GM15510 (cell line): Measurements from ENCODE around the gene ARL13A.

Source experiments
- POLR2A ChIP-seq: IDR thresholded peaks from 3 replicates; pipeline ENCODE4 v1.6.1; 2011; ENCODE audit warnings: borderline replicate concordance; ENCODE audit not compliant: insufficient read length; ENCODE audit errors: extremely low read depth

Gene ARL13A

GRCh38 chrX:100979881-100980607 lies 10.5 kb downstream of the ARL13A start:
- TF ChIP-seq POLR2A = no peak

DNA sequence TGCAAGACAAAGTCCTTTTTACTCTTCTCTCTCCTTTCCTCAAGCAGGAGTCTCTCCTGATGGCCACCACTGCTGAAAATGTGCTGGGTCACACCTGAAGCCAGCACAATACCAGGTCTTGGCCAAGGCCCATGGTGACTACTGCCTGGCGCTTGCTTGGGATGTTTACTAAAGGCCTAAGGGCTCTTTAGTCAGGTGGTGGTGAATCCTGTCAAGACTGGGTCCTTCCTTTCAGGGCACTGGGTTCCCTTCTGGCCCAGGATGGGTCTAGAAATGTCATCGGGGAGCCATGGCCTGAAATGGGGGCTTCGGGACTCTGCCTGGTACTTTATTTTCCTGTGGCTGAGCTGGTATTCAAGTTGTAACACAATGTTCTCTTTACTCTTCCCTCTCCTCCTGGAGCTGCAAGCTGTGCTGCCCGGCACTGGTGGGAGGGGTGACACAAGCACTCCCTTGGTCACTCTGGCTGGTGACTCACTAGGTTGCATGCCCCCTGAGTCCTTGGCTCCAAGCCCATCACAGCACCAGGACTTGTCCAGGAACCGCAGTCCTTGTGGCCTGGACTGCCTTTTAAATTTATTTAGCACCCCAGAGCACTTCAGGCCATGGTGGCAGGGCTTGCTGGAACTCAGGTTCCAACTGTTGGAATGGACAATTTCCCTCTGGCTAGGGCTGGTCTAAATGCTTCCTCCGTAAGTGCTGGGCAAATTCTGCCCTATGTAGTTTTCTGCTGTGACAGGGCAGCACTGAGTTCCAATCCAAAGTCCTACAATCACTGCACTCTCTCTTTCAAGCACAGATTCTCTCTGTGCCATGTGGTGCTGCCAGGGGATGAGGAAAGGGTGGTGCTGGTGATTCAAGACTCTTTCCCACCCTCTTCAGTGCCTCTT lies 11.3 kb downstream of the ARL13A start:
- TF ChIP-seq POLR2A = no peak

DNA sequence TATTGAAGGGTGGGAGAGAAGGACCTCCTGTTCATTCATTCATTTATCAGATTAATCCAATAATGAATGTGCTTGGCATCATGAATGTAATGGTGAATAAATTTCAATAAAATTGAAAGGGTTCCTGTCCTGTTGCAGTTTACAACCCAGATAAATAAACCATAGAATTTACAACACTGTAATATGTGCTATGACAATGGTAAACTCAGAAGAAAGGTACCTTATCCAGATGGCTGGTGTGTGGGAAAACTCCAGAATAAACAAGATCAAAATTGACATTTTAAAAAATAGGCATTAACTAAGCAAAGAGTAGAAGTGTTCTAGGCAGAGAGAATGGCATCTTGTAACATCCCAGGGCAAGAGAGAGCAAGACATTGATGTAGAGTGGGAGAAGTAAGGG lies 15.3 kb downstream of the ARL13A start:
- no peak for TF ChIP-seq POLR2A

- no peak for TF ChIP-seq POLR2A
Measured at GRCh38 chrX:100990139-100990538, 20.6 kb downstream of the ARL13A start.

GRCh38 chrX:100994352-100995281 lies 25.1 kb downstream of the ARL13A start:
- no peak for TF ChIP-seq POLR2A

DNA sequence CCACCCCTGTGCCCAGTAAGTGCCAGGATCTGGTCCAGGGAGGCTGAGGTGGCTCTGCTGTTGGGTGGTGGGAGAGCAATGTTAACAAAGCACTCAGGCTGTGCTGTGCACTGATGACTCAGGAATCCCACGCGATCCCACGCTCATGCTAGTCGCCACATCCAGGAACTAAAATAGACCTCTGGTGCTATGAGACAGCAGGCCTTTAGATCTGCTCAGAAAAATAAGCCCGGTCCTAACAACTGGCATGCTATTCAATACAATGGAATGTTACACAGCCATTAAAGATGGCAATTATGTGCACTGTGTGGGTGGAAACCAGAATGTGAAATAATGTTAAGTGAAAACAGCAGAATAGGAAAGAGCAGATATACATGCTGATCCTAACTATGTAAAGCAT lies 26.0 kb downstream of the ARL13A start:
- no peak for TF ChIP-seq POLR2A

DNA sequence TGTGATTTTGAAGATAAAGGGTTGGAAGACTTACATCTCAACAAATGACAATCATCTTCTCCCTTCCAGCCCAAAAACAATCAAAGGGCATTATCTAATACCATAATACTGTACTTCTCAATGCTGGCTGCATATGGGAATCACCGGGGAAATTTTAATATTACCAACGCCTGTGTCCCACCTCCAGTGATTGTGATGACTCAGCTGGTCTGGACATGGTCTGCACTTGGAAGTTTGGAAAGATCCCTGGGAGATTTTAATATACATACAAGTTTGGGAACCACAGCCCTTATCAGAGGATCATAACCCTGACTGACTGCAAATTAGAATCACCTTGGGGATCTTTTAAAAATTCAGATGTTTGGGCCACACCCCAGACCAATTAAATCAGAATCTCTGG lies 29.9 kb downstream of the ARL13A start:
- TF ChIP-seq POLR2A = no peak

DNA sequence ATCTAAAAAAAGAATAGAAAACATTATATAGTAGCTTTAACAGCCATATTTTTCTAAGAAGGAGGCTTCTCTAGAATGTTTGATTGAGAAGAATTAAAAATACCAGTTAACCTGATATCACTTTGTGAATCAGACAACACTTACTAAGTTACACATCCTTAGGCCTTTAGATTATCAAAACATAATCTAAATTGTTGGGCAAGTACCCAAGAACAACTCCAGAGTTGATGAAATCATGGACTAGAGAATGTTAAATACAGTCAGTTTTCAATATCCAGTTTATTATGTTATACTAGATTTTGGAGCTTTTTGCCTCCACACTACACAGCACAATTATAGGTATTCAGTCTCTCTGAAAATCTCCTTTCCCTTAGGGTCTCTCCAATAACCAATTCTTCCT lies 39.6 kb downstream of the ARL13A start:
- TF ChIP-seq POLR2A = no peak

DNA sequence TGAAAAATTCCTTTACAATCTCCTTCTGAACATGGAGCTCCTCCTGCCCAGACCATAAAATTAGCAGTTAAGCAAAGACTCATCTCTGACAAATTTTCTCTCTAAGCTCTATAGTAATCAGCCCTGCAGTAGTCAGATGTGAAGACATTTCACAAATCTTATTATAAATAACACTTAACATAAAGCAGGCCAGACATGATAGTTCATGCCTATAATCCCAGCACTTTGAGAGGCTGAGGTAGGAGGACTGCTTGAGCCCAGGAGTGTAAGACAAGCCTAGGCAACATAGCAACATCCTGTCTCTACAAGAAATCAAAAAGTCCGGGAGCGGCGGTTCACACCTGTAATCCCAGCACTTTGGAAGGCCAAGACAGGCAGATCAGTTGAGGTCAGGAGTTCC lies 52.5 kb downstream of the ARL13A start:
- TF ChIP-seq POLR2A = no peak

DNA sequence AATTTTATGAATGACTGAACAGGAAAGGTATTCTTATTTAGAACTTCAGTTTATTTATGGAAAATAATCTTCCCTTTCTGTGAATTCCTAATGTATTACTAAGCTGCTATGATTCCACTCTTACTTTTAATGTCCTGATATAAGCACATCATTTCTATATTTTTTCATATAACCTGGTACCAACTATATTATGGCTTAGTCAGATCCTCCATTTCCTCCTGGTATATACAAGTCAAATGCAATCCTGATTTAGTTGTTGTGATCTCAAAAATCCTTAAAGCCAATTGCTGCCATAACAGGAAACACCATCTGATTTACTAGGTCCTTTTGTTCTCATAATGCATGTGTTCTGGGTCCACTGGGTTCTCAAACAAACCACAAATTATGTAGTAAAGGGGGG lies 55.6 kb downstream of the ARL13A start:
- no peak for TF ChIP-seq POLR2A

DNA sequence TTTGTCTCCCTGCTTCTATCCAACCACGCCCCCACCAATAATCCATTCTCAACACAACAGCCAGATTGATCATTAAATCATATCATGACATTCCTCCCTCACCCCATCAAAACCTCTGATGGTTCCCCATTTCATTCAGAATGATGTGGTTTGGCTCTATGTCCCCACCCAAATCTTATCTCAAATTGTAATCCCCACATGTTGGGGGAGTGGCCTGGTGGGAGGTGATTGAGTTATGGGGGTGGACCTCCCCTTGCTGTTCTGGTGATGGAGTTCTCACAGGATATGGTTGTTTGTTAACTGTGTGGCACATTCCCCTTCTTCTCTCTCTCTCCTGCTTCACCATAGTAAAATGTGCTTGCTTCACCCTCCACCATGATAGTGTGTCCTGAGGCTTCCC lies 59.1 kb downstream of the ARL13A start:
- TF ChIP-seq POLR2A = no peak

GRCh38 chrX:101029665-101030064 lies 60.2 kb downstream of the ARL13A start:
- no peak for TF ChIP-seq POLR2A

GRCh38 chrX:101037231-101037630 lies 67.7 kb downstream of the ARL13A start:
- TF ChIP-seq POLR2A = no peak

- no peak for TF ChIP-seq POLR2A
Measured at GRCh38 chrX:101040197-101040596, 70.7 kb downstream of the ARL13A start.
